ENCODE results near the gene ATG9A. TPM values are rescaled to one million over a fixed set of nuclear protein-coding genes. Genes with fewer than 3 reads are reported as not detected.

The ATG9A gene
- total and polyA plus RNA-seq, 7 donors: 7.6 to 40.6 (median 29.6) TPM

- H3K9me3 ChIP-seq: no peaks in the 10 kb centered on the region
- WGBS, 2 donors: 90 to 94% methylated on average over 6 of the region's 6 CpGs
- no peak for TF ChIP-seq POLR2AphosphoS5 (IDR thresholded peaks at IDR 0.05)
- TF ChIP-seq EP300 (IDR thresholded peaks at IDR 0.05): no peak
- TF ChIP-seq, protein P1, sequence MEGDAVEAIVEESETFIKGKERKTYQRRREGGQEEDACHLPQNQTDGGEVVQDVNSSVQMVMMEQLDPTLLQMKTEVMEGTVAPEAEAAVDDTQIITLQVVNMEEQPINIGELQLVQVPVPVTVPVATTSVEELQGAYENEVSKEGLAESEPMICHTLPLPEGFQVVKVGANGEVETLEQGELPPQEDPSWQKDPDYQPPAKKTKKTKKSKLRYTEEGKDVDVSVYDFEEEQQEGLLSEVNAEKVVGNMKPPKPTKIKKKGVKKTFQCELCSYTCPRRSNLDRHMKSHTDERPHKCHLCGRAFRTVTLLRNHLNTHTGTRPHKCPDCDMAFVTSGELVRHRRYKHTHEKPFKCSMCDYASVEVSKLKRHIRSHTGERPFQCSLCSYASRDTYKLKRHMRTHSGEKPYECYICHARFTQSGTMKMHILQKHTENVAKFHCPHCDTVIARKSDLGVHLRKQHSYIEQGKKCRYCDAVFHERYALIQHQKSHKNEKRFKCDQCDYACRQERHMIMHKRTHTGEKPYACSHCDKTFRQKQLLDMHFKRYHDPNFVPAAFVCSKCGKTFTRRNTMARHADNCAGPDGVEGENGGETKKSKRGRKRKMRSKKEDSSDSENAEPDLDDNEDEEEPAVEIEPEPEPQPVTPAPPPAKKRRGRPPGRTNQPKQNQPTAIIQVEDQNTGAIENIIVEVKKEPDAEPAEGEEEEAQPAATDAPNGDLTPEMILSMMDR (IDR thresholded peaks at IDR 0.05): no peak
- no peak for TF ChIP-seq POLR2A (IDR thresholded peaks at IDR 0.05)
- H3K4me1 ChIP-seq: peaks cover 2 to 33% (median 28%) of the 10 kb centered on the region in 4 donors
- H3K4me3 ChIP-seq: no peak overlapping the region
- H3K36me3 ChIP-seq: peaks cover 0 to 35% (median 22%) of the 10 kb centered on the region in 4 donors
- H3K27ac ChIP-seq: no peak overlapping the region
- no peak for DNase-seq
- no peaks in the 10 kb centered on the region for H3K27me3 ChIP-seq
- intact Hi-C loops (cut with DNase I): no loop called here
These were observed 56.3 kb downstream of the ATG9A start for GRCh38 chr2:219173176-219173575.

- peaks cover 0 to 35% (median 22%) of the 10 kb centered on the region in 4 donors for H3K36me3 ChIP-seq
- H3K27me3 ChIP-seq: no peaks in the 10 kb centered on the region
- WGBS, 2 donors: 87 to 89% methylated on average over 16 of the region's 16 CpGs
- no peak for DNase-seq
- no peaks in the 10 kb centered on the region for H3K9me3 ChIP-seq
- H3K4me3 ChIP-seq: no peak overlapping the region
- TF ChIP-seq, protein P1 (IDR thresholded peaks at IDR 0.05): no peak
- TF ChIP-seq POLR2AphosphoS5 (IDR thresholded peaks at IDR 0.05) (no peak), POLR2A (IDR thresholded peaks at IDR 0.05) (no peak), EP300 (IDR thresholded peaks at IDR 0.05) (no peak)
- peaks cover 2 to 32% (median 28%) of the 10 kb centered on the region in 4 donors for H3K4me1 ChIP-seq
- intact Hi-C loops (cut with DNase I): no loop called here
- H3K27ac ChIP-seq: peak overlapping the region; percentile 62 to 79 (median 70)
These were observed 56.9 kb downstream of the ATG9A start for GRCh38 chr2:219172231-219173154.

GRCh38 chr2:219171231-219171651, 58.2 kb downstream of the ATG9A start:
- TF ChIP-seq POLR2A (IDR thresholded peaks at IDR 0.05) (no peak), EP300 (IDR thresholded peaks at IDR 0.05) (no peak), POLR2AphosphoS5 (IDR thresholded peaks at IDR 0.05) (peak in 2 of 4 donors; percentile 15 to 57)
- TF ChIP-seq, protein P1 (IDR thresholded peaks at IDR 0.05): peak in 3 of 4 experiments; percentile 39 to 66 (median 53)
- peak; percentile 90 for DNase-seq
- Histone ChIP-seq H3K27me3 (no peaks in the 10 kb centered on the region), H3K36me3 (peaks cover 0 to 35% (median 22%) of the 10 kb centered on the region in 4 donors), H3K27ac (peak overlapping the region; percentile 62 to 79 (median 70)), H3K4me3 (no peak overlapping the region), H3K9me3 (no peaks in the 10 kb centered on the region), H3K4me1 (peaks cover 0 to 29% (median 28%) of the 10 kb centered on the region in 4 donors)
- intact Hi-C loops (cut with DNase I): no loop called here
- WGBS, 2 donors: 45 to 60% methylated on average over 6 of the region's 6 CpGs

DNA sequence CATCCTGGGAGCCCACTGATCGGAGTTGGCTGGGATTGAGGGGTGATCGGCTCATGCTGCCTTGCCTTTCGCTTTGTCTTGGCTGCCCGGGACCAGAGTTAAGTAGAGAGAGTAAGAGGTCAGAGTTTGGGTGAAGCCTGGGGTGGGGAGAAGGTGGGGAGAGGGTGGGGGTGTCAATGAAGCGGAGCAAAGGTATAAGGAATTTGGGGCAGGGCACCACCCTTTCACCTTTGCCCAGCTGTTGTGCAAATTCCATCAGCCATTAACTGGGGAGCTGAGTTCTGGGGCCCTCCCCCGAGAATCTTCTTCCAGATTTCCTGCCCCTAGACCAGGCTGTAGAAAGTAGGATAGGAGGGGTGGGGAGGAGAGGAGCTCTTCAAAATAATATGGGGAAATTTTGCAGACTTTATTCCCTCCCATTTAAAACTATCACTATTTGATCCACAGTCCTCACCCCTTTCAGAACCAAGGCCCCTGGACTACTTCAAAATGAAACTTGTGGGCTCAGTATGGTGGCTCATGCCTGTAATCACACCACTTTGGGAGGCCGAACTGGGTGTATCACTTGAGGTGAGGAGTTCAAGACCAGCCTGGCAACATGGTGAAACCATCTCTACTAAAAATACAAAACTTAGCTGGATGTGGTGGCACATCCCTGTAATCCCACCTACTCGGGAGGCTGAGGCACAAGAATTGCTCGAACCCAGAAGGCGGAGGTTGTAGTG, 59.3 kb downstream of the ATG9A start, which contains the start of gene SLC23A3:
Gene SLC23A3, minus strand, starts transcription at position 100 of the 725 bp plus-strand sequence. Its CDS starts 45 bp downstream, at position 55.
- Histone ChIP-seq H3K9me3 (no peaks in the 10 kb centered on the region), H3K36me3 (peaks cover 0 to 33% (median 22%) of the 10 kb centered on the region in 4 donors), H3K4me3 (no peak within 1 kb of the TSS), H3K4me1 (peaks cover 0 to 18% (median 17%) of the 10 kb centered on the region in 4 donors), H3K27me3 (no peaks in the 10 kb centered on the region), H3K27ac (peak within 1 kb of the TSS; percentile 62 to 79 (median 70))
- no peak for DNase-seq
- intact Hi-C loops (cut with DNase I): no loop called here
- WGBS, 2 donors: 63 to 86% methylated on average over 10 of the region's 10 CpGs
- TF ChIP-seq, protein P1 (IDR thresholded peaks at IDR 0.05): no peak
- TF ChIP-seq POLR2A (IDR thresholded peaks at IDR 0.05) (no peak), EP300 (IDR thresholded peaks at IDR 0.05) (no peak), POLR2AphosphoS5 (IDR thresholded peaks at IDR 0.05) (no peak)

Other genes starting within 250 kb of the ATG9A start
- under 1 TPM in 1 of 4 donors, not detected in 3; 0.71 TPM for gene FEV, start 244.5 kb downstream of the ATG9A start, total RNA-seq
- gene FEV, start 244.5 kb downstream of the ATG9A start, polyA plus RNA-seq: 1 to 10 TPM in 1 of 3 donors, under 1 TPM in 1, not detected in 1; 0.77 to 6.0 TPM
- gene CRYBA2, start 236.2 kb downstream of the ATG9A start, total RNA-seq: not detected
- gene CRYBA2, start 236.2 kb downstream of the ATG9A start, polyA plus RNA-seq: 10 to 100 TPM in 1 of 3 donors, 1 to 10 TPM in 2; 1.4 to 10.8 (median 5.5) TPM
- gene CFAP65, start 188.1 kb downstream of the ATG9A start, total RNA-seq: not detected
- gene CFAP65, start 188.1 kb downstream of the ATG9A start, polyA plus RNA-seq: under 1 TPM; under 0.01 to 0.10 (median under 0.01) TPM
- gene IHH, start 168.7 kb downstream of the ATG9A start, total RNA-seq: not detected
- 10 to 100 TPM; 12.9 to 36.1 (median 21.6) TPM for gene IHH, start 168.7 kb downstream of the ATG9A start, polyA plus RNA-seq
- gene NHEJ1, start 68.8 kb downstream of the ATG9A start, total RNA-seq: 10 to 100 TPM; 15.1 to 22.5 (median 18.4) TPM
- gene NHEJ1, start 68.8 kb downstream of the ATG9A start, polyA plus RNA-seq: 10 to 100 TPM; 23.6 to 60.1 (median 50.2) TPM
- gene SLC23A3, start 59.6 kb downstream of the ATG9A start, total RNA-seq: 1 to 10 TPM in 1 of 4 donors, under 1 TPM in 3; 0.14 to 3.9 (median 0.67) TPM
- gene SLC23A3, start 59.6 kb downstream of the ATG9A start, polyA plus RNA-seq: 1 to 10 TPM in 2 of 3 donors, under 1 TPM in 1; 0.60 to 6.5 (median 1.6) TPM
- gene CNPPD1, start 52.7 kb downstream of the ATG9A start, total RNA-seq: 10 to 100 TPM; 24.1 to 38.5 (median 34.1) TPM
- 10 to 100 TPM; 53.5 to 79.5 (median 59.4) TPM for gene CNPPD1, start 52.7 kb downstream of the ATG9A start, polyA plus RNA-seq
- gene RETREG2, start 51.4 kb downstream of the ATG9A start, total RNA-seq: 10 to 100 TPM; 37.3 to 48.2 (median 43.2) TPM
- 10 to 100 TPM; 36.6 to 81.3 (median 43.5) TPM for gene RETREG2, start 51.4 kb downstream of the ATG9A start, polyA plus RNA-seq
- gene ZFAND2B, start 22.9 kb downstream of the ATG9A start, total RNA-seq: 10 to 100 TPM; 26.9 to 55.8 (median 45.6) TPM
- 100 to 1,000 TPM in 1 of 3 donors, 10 to 100 TPM in 2; 52.4 to 103 (median 95.5) TPM for gene ZFAND2B, start 22.9 kb downstream of the ATG9A start, polyA plus RNA-seq
- 10 to 100 TPM; 11.8 to 23.0 (median 16.1) TPM for gene ABCB6, start 10.7 kb downstream of the ATG9A start, total RNA-seq
- gene ABCB6, start 10.7 kb downstream of the ATG9A start, polyA plus RNA-seq: 10 to 100 TPM in 1 of 3 donors, 1 to 10 TPM in 1, not detected in 1; 4.8 to 39.3 TPM
- gene ANKZF1, start 170 bp upstream of the ATG9A start, total RNA-seq: 10 to 100 TPM; 28.1 to 52.6 (median 41.1) TPM
- gene ANKZF1, start 170 bp upstream of the ATG9A start, polyA plus RNA-seq: 10 to 100 TPM in 1 of 3 donors, 1 to 10 TPM in 2; 9.0 to 36.9 (median 9.7) TPM
- 10 to 100 TPM in 1 of 4 donors, 1 to 10 TPM in 3; 6.9 to 26.0 (median 8.2) TPM for gene GLB1L, start 15.8 kb upstream of the ATG9A start, total RNA-seq
- gene GLB1L, start 15.8 kb upstream of the ATG9A start, polyA plus RNA-seq: 1 to 10 TPM; 2.1 to 4.3 (median 3.6) TPM
- gene STK16, start 15.8 kb upstream of the ATG9A start, total RNA-seq: 10 to 100 TPM; 12.2 to 19.9 (median 18.2) TPM
- gene STK16, start 15.8 kb upstream of the ATG9A start, polyA plus RNA-seq: 10 to 100 TPM; 45.3 to 61.7 (median 57.1) TPM
- not detected for gene TUBA4B, start 23.6 kb upstream of the ATG9A start, total RNA-seq
- not detected for gene TUBA4B, start 23.6 kb upstream of the ATG9A start, polyA plus RNA-seq
- gene TUBA4A, start 24.3 kb upstream of the ATG9A start, total RNA-seq: 100 to 1,000 TPM in 1 of 4 donors, 10 to 100 TPM in 3; 47.1 to 109 (median 55.0) TPM
- 10 to 100 TPM; 74.4 to 95.4 (median 76.9) TPM for gene TUBA4A, start 24.3 kb upstream of the ATG9A start, polyA plus RNA-seq
- gene DNAJB2, start 49.7 kb upstream of the ATG9A start, total RNA-seq: 10 to 100 TPM; 27.4 to 42.1 (median 40.0) TPM
- 10 to 100 TPM; 56.4 to 73.9 (median 67.3) TPM for gene DNAJB2, start 49.7 kb upstream of the ATG9A start, polyA plus RNA-seq
- gene PTPRN, start 79.8 kb upstream of the ATG9A start, total RNA-seq: 1 to 10 TPM; 1.2 to 8.8 (median 7.9) TPM
- gene PTPRN, start 79.8 kb upstream of the ATG9A start, polyA plus RNA-seq: 1 to 10 TPM in 1 of 3 donors, not detected in 2; 3.6 TPM
- gene RESP18, start 103.1 kb upstream of the ATG9A start, total RNA-seq: not detected
- not detected for gene RESP18, start 103.1 kb upstream of the ATG9A start, polyA plus RNA-seq
- 10 to 100 TPM; 43.2 to 62.8 (median 53.1) TPM for gene DNPEP, start 158.3 kb upstream of the ATG9A start, total RNA-seq
- 100 to 1,000 TPM; 108 to 137 (median 132) TPM for gene DNPEP, start 158.3 kb upstream of the ATG9A start, polyA plus RNA-seq
- over 10,000 TPM in 3 of 4 donors, 1,000 to 10,000 TPM in 1; 7,366 to 30,562 (median 13,340) TPM for gene DES, start 188.7 kb upstream of the ATG9A start, total RNA-seq
- gene DES, start 188.7 kb upstream of the ATG9A start, polyA plus RNA-seq: 100 to 1,000 TPM in 2 of 3 donors, 10 to 100 TPM in 1; 35.1 to 264 (median 162) TPM
- 100 to 1,000 TPM; 123 to 321 (median 194) TPM for gene SPEG, start 205.2 kb upstream of the ATG9A start, total RNA-seq
- 10 to 100 TPM in 2 of 3 donors, 1 to 10 TPM in 1; 6.0 to 25.4 (median 13.4) TPM for gene SPEG, start 205.2 kb upstream of the ATG9A start, polyA plus RNA-seq

Measured in sigmoid colon (tissue), 7 donors.